Neural cell (in vitro differentiated cells): ENCODE results near the gene KDM8. TPM values are rescaled to one million over a fixed set of nuclear protein-coding genes. Genes with fewer than 3 reads are reported as not detected.

Experiments used
- H2AFZ ChIP-seq: fragments of 200-600, 300-800 bp; sonication (generic), shearing (Covaris generic); 2 replicates; pipeline ENCODE4 v1.6.0; 2014; ENCODE audit warnings: low read depth, mild to moderate bottlenecking, antibody characterized with exemption, low read length, moderate library complexity
- H3F3A ChIP-seq: fragments of 200-600 bp; shearing (Covaris generic); 2 replicates; pipeline ENCODE4 v1.6.1; 2016; ENCODE audit warnings: mild to moderate bottlenecking, moderate library complexity, mixed read lengths, antibody characterized with exemption, low read length; ENCODE audit not compliant: insufficient read depth, poor library complexity, severe bottlenecking
- H3K27ac ChIP-seq: fragments of 200-600, 300-800 bp; sonication (generic), shearing (Covaris generic); 2 replicates; pipeline ENCODE4 v1.5.1; 2014; ENCODE audit warnings: mild to moderate bottlenecking, low read length, moderate library complexity
- H3K27me3 ChIP-seq: fragments of 300-800, 200-600 bp; sonication (generic), shearing (Covaris generic); 2 replicates; pipeline ENCODE4 v1.6.0; 2014; ENCODE audit warnings: mild to moderate bottlenecking, low read depth, low read length, moderate library complexity; ENCODE audit not compliant: insufficient read depth
- H3K36me3 ChIP-seq: fragments of 300-800, 200-600 bp; sonication (generic), shearing (Covaris generic); 2 replicates; pipeline ENCODE4 v1.5.1; 2014; ENCODE audit warnings: mild to moderate bottlenecking, antibody characterized with exemption, low read length, moderate library complexity; ENCODE audit not compliant: insufficient read depth
- H3K4me2 ChIP-seq: fragments of 300-800, 200-600 bp; sonication (generic), shearing (Covaris generic); 2 replicates; pipeline ENCODE4 v1.6.0; 2014; ENCODE audit warnings: mild to moderate bottlenecking, low read length
- H3K4me3 ChIP-seq: fragments of 300-800, 200-600 bp; sonication (generic), shearing (Covaris generic); 2 replicates; pipeline ENCODE4 v1.5.1; 2014; ENCODE audit warnings: mild to moderate bottlenecking, low read length, moderate library complexity
- H3K79me2 ChIP-seq: fragments of 200-600 bp; shearing (Covaris generic); replicated peaks from 2 replicates; pipeline ENCODE4 v1.6.0; 2014; ENCODE audit warnings: mild to moderate bottlenecking, low read length, moderate library complexity; ENCODE audit not compliant: insufficient read depth
- H3K9ac ChIP-seq: fragments of 300-800, 200-600 bp; sonication (generic), shearing (Covaris generic); 2 replicates; pipeline ENCODE4 v1.6.1; 2016; ENCODE audit warnings: mild to moderate bottlenecking, low read length, mixed read lengths
- H3K9me2 ChIP-seq: fragments of 200-600 bp; shearing (Covaris generic); 2 replicates; pipeline ENCODE4 v1.6.1; 2016; ENCODE audit warnings: mild to moderate bottlenecking, low read length, mixed read lengths; ENCODE audit not compliant: insufficient read depth
- H3K9me3 ChIP-seq: fragments of 200-600, 300-800 bp; sonication (generic), shearing (Covaris generic); 2 replicates; pipeline ENCODE4 v1.6.1; 2016; ENCODE audit warnings: mild to moderate bottlenecking, mixed run types, low read length, moderate library complexity, mixed read lengths
- H4K20me1 ChIP-seq: fragments of 200-600 bp; shearing (Covaris generic); 2 replicates; pipeline ENCODE4 v1.6.1; 2016; ENCODE audit warnings: mild to moderate bottlenecking, mixed run types; ENCODE audit not compliant: insufficient read depth
- EP300 ChIP-seq: fragments of 450-650 bp; conservative IDR thresholded peaks from 2 replicates; pipeline ENCODE4 v1.6.1; 2014; ENCODE audit warnings: antibody characterized with exemption, mild to moderate bottlenecking, moderate library complexity; ENCODE audit not compliant: poor library complexity, severe bottlenecking
- EZH2 ChIP-seq: fragments of 200-600, 300-800 bp; shearing (Covaris generic), sonication (generic); IDR thresholded peaks from 2 replicates; pipeline ENCODE4 v1.6.1; 2014; ENCODE audit warnings: antibody characterized with exemption, low read length, borderline replicate concordance, mild to moderate bottlenecking; ENCODE audit not compliant: insufficient read depth, poor library complexity, severe bottlenecking
- MXI1 ChIP-seq: fragments of 450-650 bp; conservative IDR thresholded peaks from 2 replicates; pipeline ENCODE4 v1.6.1; 2014; ENCODE audit warnings: antibody characterized with exemption, mild to moderate bottlenecking; ENCODE audit not compliant: poor library complexity, severe bottlenecking
- POLR2AphosphoS5 ChIP-seq: IDR thresholded peaks from 2 replicates; pipeline ENCODE4 v1.6.1; 2012
- RAD21 ChIP-seq: fragments of 450-650 bp; conservative IDR thresholded peaks from 2 replicates; pipeline ENCODE4 v1.6.1; 2014; ENCODE audit warnings: antibody characterized with exemption, mild to moderate bottlenecking, moderate library complexity
- SMC3 ChIP-seq: fragments of 450-650 bp; conservative IDR thresholded peaks from 2 replicates; pipeline ENCODE4 v1.6.1; 2014; ENCODE audit warnings: antibody characterized with exemption, mild to moderate bottlenecking, moderate library complexity; ENCODE audit not compliant: poor library complexity
- TAF1 ChIP-seq: IDR thresholded peaks from 2 replicates; pipeline ENCODE4 v1.6.1; 2012; ENCODE audit warnings: low read depth
- polyA plus RNA-seq: library from polyadenylated mRNA; depleted of rRNA; stranded (reverse); fragments of >200 nt; gene quantifications from 2 replicates; pipeline ENCODE4 v1.2.3, GENCODE V29; 2014
- TF ChIP-seq, protein P1 (sequence below): fragments of 450-650 bp; IDR thresholded peaks from 2 replicates; pipeline ENCODE4 v1.5.1; 2014; ENCODE audit warnings: antibody characterized with exemption, mild to moderate bottlenecking, moderate library complexity; ENCODE audit not compliant: poor library complexity, severe bottlenecking
- TF ChIP-seq, protein P2 (sequence below): IDR thresholded peaks from 2 replicates; pipeline ENCODE4 v1.6.1; 2012; ENCODE audit warnings: borderline replicate concordance

KDM8 gene
- polyA plus RNA-seq, 1 donor from 2014 or later: 4.0 TPM

DNA sequence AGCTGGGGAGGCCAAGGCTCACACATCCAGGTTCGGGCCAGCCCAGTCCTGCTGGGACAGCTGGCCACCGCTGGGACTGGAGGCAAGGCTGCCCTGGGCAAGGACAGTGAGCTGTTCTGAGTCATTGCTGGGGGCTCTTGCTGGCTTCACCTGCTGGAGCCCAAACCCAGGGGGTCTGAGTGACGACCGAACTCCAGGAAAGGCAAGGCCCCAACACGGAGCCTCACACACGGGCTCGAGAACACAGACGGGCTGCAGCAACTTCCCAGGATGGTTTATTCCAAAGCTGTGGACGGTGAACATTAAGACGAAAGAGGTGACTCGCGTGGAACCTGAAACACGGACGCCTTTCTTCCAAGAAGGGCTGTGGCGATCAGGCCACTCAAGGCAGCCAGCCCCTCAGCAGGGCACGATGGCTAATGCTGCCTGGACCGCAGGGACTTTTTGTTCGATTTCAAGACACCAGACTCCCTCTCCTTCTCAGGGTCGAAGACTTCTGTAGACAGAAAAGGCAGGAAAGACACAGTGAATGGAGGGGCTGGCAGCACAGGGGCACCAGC lies 21.5 kb downstream of the KDM8 start:
- H3K27me3 ChIP-seq: no peaks in the 10 kb centered on the region
- no peak overlapping the region for H3K27ac ChIP-seq
- H3K9ac ChIP-seq: no peak overlapping the region
- H3K36me3 ChIP-seq: no peaks in the 10 kb centered on the region
- no peaks in the 10 kb centered on the region for H4K20me1 ChIP-seq
- TF ChIP-seq TAF1 (no peak), POLR2AphosphoS5 (no peak), MXI1 (no peak), RAD21 (no peak), SMC3 (no peak), EP300 (no peak), EZH2 (no peak)
- TF ChIP-seq, protein P1, sequence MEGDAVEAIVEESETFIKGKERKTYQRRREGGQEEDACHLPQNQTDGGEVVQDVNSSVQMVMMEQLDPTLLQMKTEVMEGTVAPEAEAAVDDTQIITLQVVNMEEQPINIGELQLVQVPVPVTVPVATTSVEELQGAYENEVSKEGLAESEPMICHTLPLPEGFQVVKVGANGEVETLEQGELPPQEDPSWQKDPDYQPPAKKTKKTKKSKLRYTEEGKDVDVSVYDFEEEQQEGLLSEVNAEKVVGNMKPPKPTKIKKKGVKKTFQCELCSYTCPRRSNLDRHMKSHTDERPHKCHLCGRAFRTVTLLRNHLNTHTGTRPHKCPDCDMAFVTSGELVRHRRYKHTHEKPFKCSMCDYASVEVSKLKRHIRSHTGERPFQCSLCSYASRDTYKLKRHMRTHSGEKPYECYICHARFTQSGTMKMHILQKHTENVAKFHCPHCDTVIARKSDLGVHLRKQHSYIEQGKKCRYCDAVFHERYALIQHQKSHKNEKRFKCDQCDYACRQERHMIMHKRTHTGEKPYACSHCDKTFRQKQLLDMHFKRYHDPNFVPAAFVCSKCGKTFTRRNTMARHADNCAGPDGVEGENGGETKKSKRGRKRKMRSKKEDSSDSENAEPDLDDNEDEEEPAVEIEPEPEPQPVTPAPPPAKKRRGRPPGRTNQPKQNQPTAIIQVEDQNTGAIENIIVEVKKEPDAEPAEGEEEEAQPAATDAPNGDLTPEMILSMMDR: no peak
- TF ChIP-seq, protein P2, sequence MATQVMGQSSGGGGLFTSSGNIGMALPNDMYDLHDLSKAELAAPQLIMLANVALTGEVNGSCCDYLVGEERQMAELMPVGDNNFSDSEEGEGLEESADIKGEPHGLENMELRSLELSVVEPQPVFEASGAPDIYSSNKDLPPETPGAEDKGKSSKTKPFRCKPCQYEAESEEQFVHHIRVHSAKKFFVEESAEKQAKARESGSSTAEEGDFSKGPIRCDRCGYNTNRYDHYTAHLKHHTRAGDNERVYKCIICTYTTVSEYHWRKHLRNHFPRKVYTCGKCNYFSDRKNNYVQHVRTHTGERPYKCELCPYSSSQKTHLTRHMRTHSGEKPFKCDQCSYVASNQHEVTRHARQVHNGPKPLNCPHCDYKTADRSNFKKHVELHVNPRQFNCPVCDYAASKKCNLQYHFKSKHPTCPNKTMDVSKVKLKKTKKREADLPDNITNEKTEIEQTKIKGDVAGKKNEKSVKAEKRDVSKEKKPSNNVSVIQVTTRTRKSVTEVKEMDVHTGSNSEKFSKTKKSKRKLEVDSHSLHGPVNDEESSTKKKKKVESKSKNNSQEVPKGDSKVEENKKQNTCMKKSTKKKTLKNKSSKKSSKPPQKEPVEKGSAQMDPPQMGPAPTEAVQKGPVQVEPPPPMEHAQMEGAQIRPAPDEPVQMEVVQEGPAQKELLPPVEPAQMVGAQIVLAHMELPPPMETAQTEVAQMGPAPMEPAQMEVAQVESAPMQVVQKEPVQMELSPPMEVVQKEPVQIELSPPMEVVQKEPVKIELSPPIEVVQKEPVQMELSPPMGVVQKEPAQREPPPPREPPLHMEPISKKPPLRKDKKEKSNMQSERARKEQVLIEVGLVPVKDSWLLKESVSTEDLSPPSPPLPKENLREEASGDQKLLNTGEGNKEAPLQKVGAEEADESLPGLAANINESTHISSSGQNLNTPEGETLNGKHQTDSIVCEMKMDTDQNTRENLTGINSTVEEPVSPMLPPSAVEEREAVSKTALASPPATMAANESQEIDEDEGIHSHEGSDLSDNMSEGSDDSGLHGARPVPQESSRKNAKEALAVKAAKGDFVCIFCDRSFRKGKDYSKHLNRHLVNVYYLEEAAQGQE: no peak
- H3K4me2 ChIP-seq: no peak overlapping the region
- H3K9me2 ChIP-seq: no peaks in the 10 kb centered on the region
- no peaks in the 10 kb centered on the region for H3K9me3 ChIP-seq
- no peak overlapping the region for H2AFZ ChIP-seq
- no peaks in the 10 kb centered on the region for H3F3A ChIP-seq
- H3K4me3 ChIP-seq: no peak overlapping the region
- H3K79me2 ChIP-seq: no peaks in the 10 kb centered on the region

DNA sequence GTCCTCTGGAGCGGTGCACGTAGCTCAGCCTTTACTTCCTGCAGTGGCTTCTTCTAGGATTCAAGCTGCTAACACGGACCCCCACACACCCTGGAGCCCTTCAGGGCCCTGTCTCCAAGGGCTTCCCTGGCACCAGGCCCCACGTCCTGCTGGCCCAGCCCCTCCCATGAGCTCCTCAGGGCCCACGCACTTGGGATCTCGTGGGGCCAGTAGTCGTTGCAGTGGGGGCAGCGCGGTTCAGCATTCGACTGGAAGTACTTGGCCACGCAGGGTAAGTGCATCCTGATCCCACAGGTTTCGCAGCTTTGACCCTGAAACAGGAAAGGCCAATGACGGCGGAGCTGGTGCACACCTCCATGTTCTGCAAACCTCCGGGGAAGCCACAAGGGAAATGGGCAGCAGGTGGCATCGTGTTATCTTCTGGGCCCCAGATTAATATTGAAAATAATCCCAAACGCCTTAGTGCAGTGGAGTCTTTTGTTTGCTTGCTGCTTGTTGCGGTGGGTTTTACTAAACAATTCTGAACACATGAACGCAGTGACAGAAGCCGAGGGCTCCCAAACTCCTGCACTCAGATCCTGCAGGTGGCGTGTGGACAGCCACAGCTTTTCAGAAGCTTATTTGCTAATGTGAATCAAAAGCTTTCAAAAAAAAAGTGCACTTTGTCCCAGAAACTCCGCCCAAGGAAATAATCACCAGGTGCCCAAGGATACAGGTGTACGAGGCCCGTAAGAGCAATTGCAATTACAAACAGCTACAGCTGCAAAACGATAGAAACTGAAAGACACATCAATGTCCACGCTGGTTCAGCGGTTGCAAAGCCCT lies 22.4 kb downstream of the KDM8 start:
- no peak for TF ChIP-seq POLR2AphosphoS5
- TF ChIP-seq TAF1: no peak
- no peak for TF ChIP-seq SMC3
- no peak for TF ChIP-seq MXI1
- no peak for TF ChIP-seq RAD21
- TF ChIP-seq, protein P2: no peak
- TF ChIP-seq, protein P1: no peak
- TF ChIP-seq EZH2: no peak
- no peaks in the 10 kb centered on the region for H3K9me2 ChIP-seq

More for the DNA sequence above, 22.4 kb downstream of the KDM8 start:
- H4K20me1 ChIP-seq: no peaks in the 10 kb centered on the region
- H3F3A ChIP-seq: no peaks in the 10 kb centered on the region
- H3K9me3 ChIP-seq: no peaks in the 10 kb centered on the region
- no peaks in the 10 kb centered on the region for H3K27me3 ChIP-seq
- no peak overlapping the region for H3K4me3 ChIP-seq
- no peaks in the 10 kb centered on the region for H3K36me3 ChIP-seq
- no peak overlapping the region for H3K27ac ChIP-seq
- H2AFZ ChIP-seq: no peak overlapping the region
- no peak overlapping the region for H3K4me2 ChIP-seq
- no peaks in the 10 kb centered on the region for H3K79me2 ChIP-seq
- no peak overlapping the region for H3K9ac ChIP-seq
